NCI-H526 treated with DMSO at 0.1 percent for 48 hours (cell line): ENCODE results near the gene SYCP3.
"Not testable (repeated sequence)": the region's sequence is repeated elsewhere in the genome, so short reads cannot be mapped to it uniquely, and the experiment has no call there.

Source experiments
- DNase-seq: peaks from one replicate; lab custom pipeline; 2025; lab: John Stamatoyannopoulos, UW

SYCP3 gene

DNA sequence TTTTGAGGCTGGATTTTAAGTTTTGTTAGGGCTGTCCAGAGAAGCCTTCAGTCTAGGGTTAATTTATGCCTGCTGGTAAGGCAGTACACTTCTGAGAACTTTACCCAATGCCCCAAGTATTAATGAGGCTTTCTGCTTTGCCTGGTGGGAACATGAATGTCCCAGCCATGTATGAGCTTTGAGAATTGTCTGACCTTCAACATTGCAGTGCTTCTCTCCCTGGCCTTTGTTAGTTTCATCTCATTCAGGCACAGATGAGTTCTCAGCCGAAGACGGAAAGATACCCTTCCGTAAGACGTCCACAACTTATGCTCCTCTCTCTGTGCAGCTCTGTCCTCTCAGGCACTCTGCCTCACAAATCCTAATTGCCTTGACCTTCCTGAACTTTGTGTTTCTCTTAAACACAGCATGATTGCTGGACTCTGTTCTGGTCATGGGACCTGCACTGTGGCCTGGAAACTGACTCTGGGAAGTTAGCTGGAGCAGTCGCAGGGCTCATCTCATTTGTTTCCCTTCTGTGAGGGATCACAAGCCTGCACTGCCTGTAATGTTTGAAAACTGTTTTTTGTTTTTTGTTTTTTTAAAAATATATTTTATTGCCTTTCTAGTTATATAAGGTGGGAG lies 26.1 kb downstream of the SYCP3 start:
- DNase-seq: no peak

GRCh38 chr12:101710288-101710687 lies 29.0 kb downstream of the SYCP3 start:
- DNase-seq: no peak

DNA sequence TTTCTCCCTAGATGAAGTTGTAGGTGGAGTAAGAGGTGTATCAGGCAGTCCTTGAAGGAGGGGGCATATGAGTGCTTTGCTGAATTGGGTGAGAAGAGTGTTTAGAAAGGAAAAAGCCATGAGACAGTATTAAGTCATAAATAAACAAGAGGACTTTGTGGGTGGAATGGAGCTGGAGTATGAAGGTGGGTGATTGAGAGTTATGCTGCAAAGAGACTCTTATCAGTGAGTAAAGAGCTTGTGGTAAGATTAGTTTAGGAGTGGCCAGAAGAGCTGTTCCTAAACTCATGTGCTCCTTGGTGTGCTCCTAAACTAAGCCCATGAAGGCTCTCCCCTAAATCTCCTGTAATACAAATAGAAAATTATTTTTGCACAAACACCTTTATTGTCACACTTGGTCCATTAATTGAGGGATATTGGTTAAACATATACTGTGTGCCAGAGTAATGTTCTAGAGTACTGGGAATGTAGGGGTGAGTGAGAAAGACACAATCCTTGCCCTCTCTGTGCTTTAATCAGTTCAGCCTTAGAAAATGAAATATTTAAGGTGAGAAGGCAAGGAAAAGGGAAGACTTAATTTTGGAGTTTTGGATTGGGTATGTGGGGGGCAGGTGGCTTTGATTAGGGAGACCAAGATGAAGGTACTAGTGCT lies 32.0 kb downstream of the SYCP3 start:
- DNase-seq: no peak

DNA sequence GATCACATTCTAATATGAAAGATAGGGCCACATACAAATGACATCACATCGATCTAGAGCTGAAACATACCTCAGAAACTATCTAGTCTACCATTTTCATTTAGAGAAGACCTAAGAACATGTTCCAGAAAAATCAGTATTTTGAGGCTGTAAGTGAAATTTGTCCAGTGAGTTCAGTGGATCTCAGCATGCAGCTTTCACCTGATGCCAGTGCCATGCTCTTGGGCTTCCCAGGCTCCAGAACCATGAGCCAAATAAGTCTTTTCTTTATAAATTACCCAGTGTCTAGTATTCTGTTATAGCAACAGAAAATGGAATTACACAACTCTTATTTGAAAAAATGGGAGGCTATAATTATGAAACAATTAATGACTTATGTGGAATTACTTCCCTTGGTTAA lies 32.9 kb downstream of the SYCP3 start:
- DNase-seq: no peak

DNA sequence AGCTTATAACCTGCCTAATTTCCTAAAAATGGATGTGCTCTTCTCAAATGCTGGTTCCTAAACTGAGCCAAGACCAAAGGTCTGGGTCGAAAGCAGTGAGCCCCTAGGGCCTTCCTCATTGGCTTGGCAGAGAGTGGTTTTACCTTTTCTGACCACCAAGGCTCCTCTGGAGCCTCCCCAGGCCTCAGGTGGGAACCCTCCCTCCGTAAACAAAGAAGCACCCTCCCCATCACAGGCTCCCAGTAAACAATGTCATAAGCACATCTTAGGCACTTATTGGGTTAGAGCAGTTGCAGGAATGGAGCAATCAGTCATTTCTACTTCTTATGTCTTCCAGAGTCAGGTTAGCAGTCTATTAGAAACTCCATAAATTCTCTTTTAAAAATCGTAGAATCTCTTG lies 35.8 kb downstream of the SYCP3 start:
- DNase-seq: no peak

DNA sequence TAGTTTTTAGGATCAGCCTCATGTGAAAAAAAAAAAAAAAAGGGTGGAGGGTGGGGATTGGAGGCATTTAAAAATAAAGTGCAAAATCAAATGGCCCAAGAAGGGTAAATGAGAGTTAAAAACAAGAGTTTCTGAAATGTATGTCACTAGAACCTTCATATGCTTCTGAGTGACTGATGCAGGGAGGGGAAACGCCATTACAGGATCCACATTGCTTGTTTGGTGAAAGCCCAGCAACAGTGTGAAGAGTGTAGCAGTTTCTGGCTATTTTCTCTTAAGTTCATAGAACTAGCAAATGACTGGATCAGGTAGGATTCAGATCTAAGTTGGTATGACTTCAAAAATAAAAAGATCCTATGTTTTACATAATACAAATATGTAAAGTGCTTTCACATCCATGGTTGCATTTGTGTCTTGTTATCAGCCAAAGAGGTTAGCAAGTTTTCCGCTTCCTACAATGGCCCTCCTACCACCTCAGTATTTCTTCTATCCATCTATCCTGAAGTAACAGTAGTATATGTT lies 38.9 kb downstream of the SYCP3 start:
- no peak for DNase-seq

- DNase-seq: peak; percentile 47
Observed at GRCh38 chr12:101698800-101699347, 40.4 kb downstream of the SYCP3 start.

- DNase-seq: peak; percentile 47
Observed at GRCh38 chr12:101697930-101698799, 41.1 kb downstream of the SYCP3 start.

DNA sequence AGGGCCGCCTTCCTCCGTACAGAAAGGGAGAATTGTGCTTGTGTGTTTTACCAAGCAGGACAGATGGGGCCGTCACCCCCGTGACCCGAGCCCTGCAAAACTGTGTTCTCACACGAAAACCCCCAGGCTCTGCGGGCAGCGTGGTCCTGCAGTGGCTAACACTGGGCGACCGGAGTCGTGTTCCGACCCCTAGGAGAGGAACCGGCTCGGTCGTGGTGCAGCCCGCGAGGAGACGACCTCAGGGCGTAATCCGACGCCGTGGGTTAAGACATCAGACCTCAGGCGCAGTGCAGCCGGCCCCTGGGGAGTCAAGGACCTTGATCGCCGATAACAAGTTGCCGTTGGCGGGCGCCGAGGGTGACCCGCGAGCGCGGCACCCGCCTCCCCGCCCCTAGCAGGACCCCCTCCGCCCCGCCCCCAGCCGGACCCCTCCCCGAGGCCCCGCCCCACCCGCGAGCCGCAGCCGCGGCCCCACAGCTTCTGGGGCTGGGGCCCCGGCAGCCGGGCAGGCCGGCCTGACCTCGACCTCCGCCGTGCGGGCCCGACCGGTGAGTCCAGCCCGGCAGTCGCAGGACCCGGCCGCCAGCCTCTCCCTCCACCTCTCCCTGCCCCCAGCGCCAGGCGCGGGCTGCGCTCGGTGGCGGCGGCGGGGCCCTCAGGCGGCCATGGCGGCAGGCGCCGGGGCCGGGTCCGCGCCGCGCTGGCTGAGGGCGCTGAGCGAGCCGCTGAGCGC lies 41.9 kb downstream of the SYCP3 start, which contains the start of gene CHPT1:
CHPT1 (plus strand) TSS at position 444 of the 733 bp plus-strand sequence; CDS start at position 666, 222 bp downstream.
- DNase-seq: peak; percentile 70

DNA sequence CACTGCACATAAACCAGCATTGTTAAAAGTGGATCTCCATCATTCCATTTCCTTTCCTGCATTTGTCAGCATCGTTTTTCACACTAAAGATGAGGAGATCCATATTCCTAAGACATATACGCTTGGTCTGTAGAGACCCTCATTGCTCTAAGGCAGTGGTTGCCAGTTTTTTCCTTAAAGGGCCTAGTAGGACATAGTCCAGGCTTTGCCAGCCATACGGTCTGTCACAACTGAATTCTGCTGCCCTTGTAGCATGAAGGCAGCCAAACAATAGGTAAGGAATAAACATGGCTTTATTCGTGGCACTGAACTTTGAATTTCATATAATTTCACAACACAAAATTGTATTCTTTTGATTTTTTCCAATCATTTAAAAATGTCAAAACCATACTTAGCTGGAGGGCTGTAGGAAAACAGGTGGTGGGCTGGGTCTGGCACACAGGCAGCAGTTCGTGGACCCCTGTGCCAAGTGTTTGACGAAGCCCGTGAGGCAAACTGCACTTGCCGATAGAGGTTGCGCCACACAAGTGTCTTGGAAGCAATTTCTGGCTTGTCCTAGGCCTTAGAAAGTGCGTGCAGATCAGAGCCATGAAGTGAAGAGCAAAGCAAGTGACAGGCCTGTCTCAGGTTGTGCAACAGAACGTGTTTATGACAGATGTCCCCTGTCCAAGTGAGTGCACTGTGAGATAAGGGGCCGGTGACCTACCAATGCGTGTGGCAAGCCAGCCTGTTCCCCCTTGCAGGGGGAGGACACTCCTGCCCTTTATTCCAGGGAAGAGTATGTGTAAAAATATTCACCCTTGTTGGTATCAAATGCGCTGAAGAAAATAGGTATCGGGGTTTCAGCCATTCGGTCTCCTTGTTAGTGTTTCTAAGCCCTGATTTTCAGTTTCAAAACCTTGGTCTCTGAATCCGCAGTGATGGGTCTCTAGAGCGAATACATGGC lies 42.7 kb downstream of the SYCP3 start:
- DNase-seq: peak; percentile 47

- no peak for DNase-seq
Observed at GRCh38 chr12:101695706-101696105, 43.6 kb downstream of the SYCP3 start.

DNA sequence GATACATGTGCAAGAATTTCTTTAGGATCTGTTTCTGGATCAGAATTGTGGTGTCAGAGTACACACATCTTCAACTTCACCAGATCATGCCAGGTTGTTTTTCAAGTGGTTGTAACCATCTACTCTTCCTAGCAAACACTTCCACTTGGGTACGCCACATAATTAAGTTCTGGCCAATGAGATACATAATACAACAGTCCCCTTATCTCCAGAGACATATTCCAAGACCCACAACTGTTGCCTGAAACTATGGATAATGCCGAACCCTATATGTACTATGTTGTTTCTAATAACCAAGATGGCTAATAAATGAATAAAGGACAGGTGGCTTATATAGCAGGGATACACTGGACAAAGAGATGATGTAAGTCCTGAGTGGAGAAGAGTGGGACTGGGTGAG lies 44.3 kb downstream of the SYCP3 start:
- no peak for DNase-seq

- DNase-seq: no peak
Observed at GRCh38 chr12:101694297-101694848, 44.9 kb downstream of the SYCP3 start.

DNA sequence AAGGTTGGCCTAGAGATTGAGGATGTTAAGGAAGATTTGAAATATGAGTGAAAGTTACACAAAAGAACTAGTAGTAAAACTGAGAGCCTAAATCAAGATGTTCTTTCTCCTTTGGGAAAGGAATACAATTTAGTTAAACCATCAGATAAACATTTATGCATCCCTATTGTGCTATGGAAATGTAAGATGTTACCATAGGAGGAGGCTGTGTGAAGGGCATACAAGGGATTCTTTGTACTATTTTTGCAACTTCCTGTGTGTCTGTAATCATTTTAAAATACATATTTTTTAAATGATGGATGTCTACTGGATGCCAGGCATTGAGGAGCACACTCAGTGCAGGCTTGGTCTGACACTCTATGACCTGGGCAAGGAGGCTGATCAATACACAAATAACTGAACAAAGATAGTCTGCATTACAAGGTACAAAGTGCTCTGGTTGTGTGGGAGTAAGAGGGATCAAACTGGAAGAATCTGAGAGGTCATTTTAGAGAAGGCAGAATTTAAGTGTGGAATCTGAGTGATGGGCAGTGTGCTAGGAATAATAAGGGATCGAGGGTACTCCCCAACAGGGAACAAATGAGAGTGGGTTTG lies 47.7 kb downstream of the SYCP3 start:
- no peak for DNase-seq

DNA sequence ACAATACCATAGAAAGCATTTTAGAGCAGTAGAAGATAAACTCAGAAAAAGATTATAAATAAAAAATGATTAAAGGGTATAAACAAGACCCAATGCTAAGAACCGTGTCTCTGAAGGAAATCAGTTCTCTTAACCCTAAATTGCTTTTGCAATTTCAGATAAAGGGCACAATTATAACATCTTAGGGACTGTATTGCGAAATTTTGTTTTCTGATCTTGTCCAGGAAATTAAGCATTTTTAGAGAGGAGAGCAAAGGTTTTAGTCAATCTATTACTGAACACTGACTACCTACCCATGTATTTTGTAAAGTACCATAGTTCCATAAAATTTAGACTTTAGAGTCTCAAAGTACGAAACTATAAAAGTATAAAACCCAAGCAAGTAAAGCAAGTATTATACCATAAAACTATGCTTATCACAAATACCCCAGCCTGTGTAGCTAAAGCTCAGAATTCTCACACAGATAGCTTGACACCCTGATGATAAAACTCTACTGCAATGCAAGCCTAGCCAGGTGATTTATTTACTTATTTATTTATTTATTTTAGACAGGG lies 48.6 kb downstream of the SYCP3 start:
- no peak for DNase-seq

- DNase-seq: no peak
Observed at GRCh38 chr12:101686176-101686575, 53.1 kb downstream of the SYCP3 start.

DNA sequence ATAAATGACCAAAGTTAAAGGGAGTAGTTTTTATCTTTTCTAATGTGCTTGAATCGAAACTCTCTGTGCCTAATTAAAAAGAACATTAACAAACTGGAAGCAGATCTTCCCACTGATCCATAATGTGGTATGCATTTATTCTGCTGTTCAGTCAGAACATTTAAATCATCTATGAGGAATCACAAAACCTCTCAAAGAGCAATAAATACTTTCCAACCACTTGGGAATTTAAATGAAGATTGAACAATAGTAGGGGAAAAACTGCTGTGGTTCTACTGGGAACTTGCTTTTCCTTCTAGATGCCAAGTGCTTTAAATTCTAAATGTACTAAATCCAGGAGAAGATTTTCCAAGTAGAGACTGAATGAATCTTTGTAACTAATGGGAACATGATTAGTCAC lies 54.2 kb downstream of the SYCP3 start:
- no peak for DNase-seq

DNA sequence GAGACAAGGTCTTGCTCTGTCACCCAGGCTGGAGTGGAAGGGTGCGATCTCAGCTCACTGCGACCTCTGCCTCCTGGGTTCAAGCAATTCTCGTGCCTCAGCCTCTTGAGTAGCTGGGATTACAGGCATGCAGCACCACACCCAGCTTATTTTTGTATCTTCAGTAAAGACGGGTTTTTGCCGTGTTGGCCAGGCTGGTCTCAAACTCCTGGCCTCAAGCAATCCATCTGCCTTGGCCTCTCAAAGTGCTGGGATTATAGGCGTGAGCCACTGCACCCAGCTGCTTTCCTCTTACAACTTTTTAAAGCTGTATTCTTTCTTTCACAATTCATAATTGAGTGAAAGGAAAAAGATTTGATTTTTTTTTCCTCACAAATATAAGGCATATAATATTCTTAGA lies 57.6 kb downstream of the SYCP3 start:
- DNase-seq: not testable (repeated sequence)

GRCh38 chr12:101680647-101681046 lies 58.6 kb downstream of the SYCP3 start:
- DNase-seq: no peak
